ENCODE measurements around the gene GDI1. TPM values are rescaled to one million over a fixed set of nuclear protein-coding genes. Genes with fewer than 3 reads are reported as not detected.

The GDI1 gene
- polyA plus RNA-seq, 1 donor (not counting 4 experiments of a cell fraction or from before 2014, with no cell fraction given): 61.8 TPM

DNA sequence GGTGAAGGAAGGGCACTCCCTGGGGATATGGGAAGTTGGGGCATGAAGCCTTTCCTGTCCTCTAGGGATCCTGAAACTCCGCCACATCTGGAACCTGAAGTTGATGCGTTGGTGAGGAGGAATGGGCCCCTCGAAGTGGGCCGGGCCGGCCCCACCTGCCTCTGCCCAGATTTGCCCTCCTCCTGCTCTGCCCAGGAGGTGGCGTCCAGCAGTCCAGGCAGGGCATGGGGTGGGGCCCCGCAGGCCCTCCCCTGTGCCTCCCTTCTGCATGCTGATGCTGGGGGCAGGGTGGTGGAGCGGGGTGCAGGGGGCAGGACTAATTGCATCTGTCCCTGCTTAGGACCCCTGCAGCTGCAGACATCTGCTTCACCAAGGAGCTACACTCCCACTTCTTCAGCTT, 23.8 kb upstream of the GDI1 start:
- H3K4me3 ChIP-seq (ENCODE audit: control insufficient read depth in 2 of 3, extremely low read depth in 1 of 3, insufficient read depth in 2 of 3, low read depth in 1 of 3, low read length in 3 of 3): no peak overlapping the region
- no peak overlapping the region for H3K27ac ChIP-seq (ENCODE audit: control insufficient read depth, insufficient read depth, low read length)

DNA sequence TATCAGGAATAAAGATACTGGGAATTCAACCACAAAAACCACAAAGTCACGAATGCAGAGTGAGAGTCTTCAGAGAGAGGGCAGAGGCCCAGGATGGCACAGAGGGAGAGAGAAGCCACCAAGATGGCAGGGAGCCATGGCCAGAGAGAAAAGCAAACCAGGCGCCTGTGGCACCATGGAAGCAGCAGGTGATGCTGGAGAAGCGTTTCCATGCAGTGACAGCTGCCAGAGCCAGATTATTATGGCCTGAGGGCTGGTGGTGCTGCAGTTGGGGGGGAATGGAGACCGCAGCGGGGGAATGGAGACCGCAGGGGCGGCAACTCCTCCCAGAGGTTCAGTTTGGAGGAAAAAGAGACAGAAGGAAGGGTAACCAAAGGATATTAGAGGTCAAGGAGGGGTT, 19.8 kb upstream of the GDI1 start:
- Histone ChIP-seq H3K36me3 (ENCODE audit: control insufficient read depth in 2 of 2, extremely low read depth in 1 of 2, insufficient read depth in 2 of 2, low read length in 2 of 2) (peaks cover 0 to 4% of the 10 kb centered on the region in 2 experiments), H3K4me2 (ENCODE audit: control insufficient read depth, extremely low read depth, insufficient read depth, low read depth, low read length) (no peak overlapping the region), H3K9me3 (ENCODE audit: control insufficient read depth, low read depth, low read length) (no peaks in the 10 kb centered on the region), H3K79me2 (ENCODE audit: control insufficient read depth, insufficient read depth, low read length) (no peaks in the 10 kb centered on the region), H4K20me1 (ENCODE audit: control insufficient read depth, extremely low read depth, insufficient read depth, low read length) (no peaks in the 10 kb centered on the region), H3K9ac (ENCODE audit: control insufficient read depth, extremely low read depth, insufficient read depth, low read length) (no peak overlapping the region), H3K27me3 (ENCODE audit: control insufficient read depth, extremely low read depth, insufficient read depth, low read length) (no peaks in the 10 kb centered on the region), H3K27ac (ENCODE audit: control insufficient read depth, insufficient read depth, low read length) (no peak overlapping the region), H3K4me1 (ENCODE audit: control insufficient read depth, extremely low read depth, insufficient read depth, low read length) (peaks cover 8% of the 10 kb centered on the region), H3K9me1 (ENCODE audit: control insufficient read depth, extremely low read depth, insufficient read depth, low read length) (no peaks in the 10 kb centered on the region), H2AFZ (ENCODE audit: control insufficient read depth, low read length) (no peak overlapping the region), H3K4me3 (ENCODE audit: control insufficient read depth in 2 of 3, extremely low read depth in 1 of 3, insufficient read depth in 2 of 3, low read depth in 1 of 3, low read length in 3 of 3) (no peak overlapping the region)
- FAIRE-seq (no peak), DNase-seq (ENCODE audit: low read depth, low spot score) (no peak)
- dilution Hi-C loops (cut with MboI; ENCODE audit: extremely low pct_ligation_motif_present, low sequenced_read_pairs): no loop called here
- no peak for TF ChIP-seq EZH2 (IDR thresholded peaks at IDR 0.05; ENCODE audit: low read length)
- TF ChIP-seq, protein P1, sequence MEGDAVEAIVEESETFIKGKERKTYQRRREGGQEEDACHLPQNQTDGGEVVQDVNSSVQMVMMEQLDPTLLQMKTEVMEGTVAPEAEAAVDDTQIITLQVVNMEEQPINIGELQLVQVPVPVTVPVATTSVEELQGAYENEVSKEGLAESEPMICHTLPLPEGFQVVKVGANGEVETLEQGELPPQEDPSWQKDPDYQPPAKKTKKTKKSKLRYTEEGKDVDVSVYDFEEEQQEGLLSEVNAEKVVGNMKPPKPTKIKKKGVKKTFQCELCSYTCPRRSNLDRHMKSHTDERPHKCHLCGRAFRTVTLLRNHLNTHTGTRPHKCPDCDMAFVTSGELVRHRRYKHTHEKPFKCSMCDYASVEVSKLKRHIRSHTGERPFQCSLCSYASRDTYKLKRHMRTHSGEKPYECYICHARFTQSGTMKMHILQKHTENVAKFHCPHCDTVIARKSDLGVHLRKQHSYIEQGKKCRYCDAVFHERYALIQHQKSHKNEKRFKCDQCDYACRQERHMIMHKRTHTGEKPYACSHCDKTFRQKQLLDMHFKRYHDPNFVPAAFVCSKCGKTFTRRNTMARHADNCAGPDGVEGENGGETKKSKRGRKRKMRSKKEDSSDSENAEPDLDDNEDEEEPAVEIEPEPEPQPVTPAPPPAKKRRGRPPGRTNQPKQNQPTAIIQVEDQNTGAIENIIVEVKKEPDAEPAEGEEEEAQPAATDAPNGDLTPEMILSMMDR (optimal IDR thresholded peaks at IDR 0.05 in 1 of 3, IDR thresholded peaks at IDR 0.05 in 1 of 3, conservative IDR thresholded peaks at IDR 0.05 in 1 of 3; ENCODE audit: extremely low read depth in 1 of 3, insufficient read depth in 2 of 3, low read length in 3 of 3): no peak

More for the DNA sequence above, 23.8 kb upstream of the GDI1 start:
- DNase-seq (ENCODE audit: low read depth, low spot score): no peak
- H2AFZ ChIP-seq (ENCODE audit: control insufficient read depth, low read length): no peak overlapping the region
- no peaks in the 10 kb centered on the region for H3K27me3 ChIP-seq (ENCODE audit: control insufficient read depth, extremely low read depth, insufficient read depth, low read length)
- TF ChIP-seq, protein P1 (optimal IDR thresholded peaks at IDR 0.05 in 1 of 3, IDR thresholded peaks at IDR 0.05 in 1 of 3, conservative IDR thresholded peaks at IDR 0.05 in 1 of 3; ENCODE audit: extremely low read depth in 1 of 3, insufficient read depth in 2 of 3, low read length in 3 of 3): no peak
- no peak for FAIRE-seq
- peaks cover 17% of the 10 kb centered on the region for H3K4me1 ChIP-seq (ENCODE audit: control insufficient read depth, extremely low read depth, insufficient read depth, low read length)
- H3K9me1 ChIP-seq (ENCODE audit: control insufficient read depth, extremely low read depth, insufficient read depth, low read length): no peaks in the 10 kb centered on the region
- no peak overlapping the region for H3K4me2 ChIP-seq (ENCODE audit: control insufficient read depth, extremely low read depth, insufficient read depth, low read depth, low read length)
- no peaks in the 10 kb centered on the region for H3K9me3 ChIP-seq (ENCODE audit: control insufficient read depth, low read depth, low read length)
- no peaks in the 10 kb centered on the region for H3K79me2 ChIP-seq (ENCODE audit: control insufficient read depth, insufficient read depth, low read length)
- H3K9ac ChIP-seq (ENCODE audit: control insufficient read depth, extremely low read depth, insufficient read depth, low read length): no peak overlapping the region
- H3K36me3 ChIP-seq (ENCODE audit: control insufficient read depth in 2 of 2, extremely low read depth in 1 of 2, insufficient read depth in 2 of 2, low read length in 2 of 2): no peaks in the 10 kb centered on the region
- dilution Hi-C loops (cut with MboI; ENCODE audit: extremely low pct_ligation_motif_present, low sequenced_read_pairs): no loop called here
- H4K20me1 ChIP-seq (ENCODE audit: control insufficient read depth, extremely low read depth, insufficient read depth, low read length): no peaks in the 10 kb centered on the region
